GM19351 (cell line): ENCODE results near the gene THSD8.
A peak's percentile ranks its signal among the peaks of the same experiment; 100 is the strongest.

Experiments
- ATAC-seq: cut with Tn5 transposase; IDR thresholded peaks from one replicate; pipeline ENCODE4 v1.9.1; 2021; ENCODE audit warnings: mild to moderate bottlenecking, moderate library complexity; ENCODE audit not compliant: unreplicated experiment

Gene THSD8

DNA sequence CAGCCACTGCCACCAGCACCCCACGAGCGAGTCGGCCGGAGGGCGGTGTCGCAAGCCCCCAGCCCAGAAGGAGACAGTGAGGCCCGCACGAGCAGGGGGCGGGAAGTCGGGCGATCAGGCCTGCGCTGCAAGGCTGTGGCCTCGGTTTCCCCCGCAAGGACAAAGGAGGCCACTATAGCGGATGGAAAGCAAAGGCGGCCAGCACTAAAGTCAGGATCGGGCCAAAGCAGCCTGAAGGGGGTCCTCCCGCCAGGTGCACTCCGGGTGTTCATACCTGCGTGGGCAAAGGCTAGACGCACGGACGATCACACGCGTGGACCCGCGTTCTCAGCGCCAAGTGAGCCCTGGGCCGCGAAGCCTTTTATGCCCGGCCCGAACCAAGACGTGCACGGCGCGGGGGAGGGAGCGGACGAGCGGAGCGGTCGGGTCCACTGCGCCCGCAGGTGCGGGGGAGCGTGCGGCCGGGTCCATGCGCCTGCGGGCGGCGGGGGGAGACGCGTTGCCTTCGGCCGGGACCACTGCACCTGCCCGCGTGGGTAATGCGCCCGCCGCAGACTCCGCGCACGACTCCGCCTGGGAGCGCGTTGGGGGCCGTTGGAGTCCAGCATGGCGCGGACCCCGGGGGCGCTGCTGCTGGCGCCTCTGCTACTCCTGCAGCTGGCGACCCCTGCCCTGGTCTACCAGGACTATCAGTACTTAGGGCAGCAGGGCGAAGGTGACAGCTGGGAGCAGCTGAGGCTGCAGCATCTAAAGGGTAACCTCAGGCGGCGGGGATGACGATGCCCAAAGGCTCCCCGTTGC is at the start of gene THSD8, which contains the start of gene PRDX2:
THSD8 (plus strand) TSS at position 604 of the 801 bp plus-strand sequence; CDS start at position 607, 3 bp downstream.
PRDX2 (minus strand) TSS at position 335 of the 801 bp plus-strand sequence. CDS start 539 bp downstream, outside the sequence.
- no peak for ATAC-seq

DNA sequence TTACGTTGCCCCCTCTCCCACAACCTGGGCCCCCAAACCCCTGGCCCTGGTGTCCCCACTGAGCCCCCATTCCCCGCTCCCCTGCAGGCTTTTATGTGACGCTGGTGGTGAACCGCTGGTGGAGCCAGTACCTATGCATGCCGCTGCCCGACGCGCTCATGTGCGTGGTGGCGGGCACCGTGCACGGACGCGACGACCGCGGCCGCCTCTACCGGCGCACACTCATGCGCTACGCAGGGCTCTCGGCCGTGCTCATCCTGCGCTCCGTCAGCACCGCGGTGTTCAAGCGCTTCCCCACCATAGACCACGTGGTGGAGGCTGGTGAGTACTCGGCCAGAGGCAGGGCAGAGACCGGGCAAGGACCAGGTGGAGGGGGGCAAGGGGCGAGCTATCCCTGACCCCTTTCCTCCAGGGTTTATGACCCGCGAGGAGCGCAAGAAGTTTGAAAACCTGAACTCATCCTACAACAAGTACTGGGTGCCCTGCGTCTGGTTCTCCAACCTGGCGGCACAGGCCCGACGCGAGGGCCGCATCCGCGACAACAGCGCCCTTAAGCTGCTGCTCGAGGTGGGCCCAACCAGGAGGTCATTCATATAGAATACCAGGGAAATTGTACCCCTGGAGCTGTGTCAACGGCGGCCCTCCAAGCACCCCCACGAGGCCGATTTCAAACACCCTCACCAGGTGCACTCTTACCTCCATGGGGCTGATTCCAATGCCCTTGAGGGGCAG is 47.2 kb upstream of the THSD8 start:
- ATAC-seq, result no peak

DNA sequence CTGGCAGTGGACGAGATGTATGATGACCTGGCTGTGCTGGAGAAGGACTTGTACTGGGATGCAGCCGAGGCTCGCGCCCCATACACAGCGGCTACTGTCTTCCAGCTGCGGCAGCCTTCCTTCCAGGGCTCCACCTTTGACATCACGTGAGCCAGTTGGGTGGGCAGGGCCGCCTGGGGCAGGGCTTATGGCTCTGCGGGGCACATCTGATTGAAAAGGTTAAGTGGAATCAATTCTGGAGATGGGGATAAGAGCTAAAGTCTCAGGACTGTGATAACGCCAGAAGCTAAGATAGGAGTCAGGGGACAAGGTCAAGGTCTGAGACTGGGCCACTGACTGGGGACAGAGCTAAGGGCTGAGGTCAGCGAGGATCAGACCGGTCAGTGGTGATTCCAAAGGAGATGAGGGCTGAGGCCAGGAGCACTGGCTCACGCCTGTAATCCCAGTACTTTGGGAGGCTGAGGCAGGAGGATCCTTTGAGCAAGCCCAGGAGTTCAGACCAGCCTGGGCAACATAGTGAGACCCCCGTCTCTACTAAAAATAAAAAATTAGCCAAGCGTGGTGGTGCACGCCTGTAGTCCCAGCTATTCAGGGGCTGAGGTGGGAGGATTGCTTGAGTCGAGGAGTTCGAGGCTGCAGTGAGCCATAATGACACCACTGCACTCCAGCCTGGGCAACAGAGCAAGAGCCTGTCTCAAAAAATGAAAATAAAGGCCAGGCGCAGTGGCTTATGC is 45.6 kb upstream of the THSD8 start:
- ATAC-seq, result no peak

DNA sequence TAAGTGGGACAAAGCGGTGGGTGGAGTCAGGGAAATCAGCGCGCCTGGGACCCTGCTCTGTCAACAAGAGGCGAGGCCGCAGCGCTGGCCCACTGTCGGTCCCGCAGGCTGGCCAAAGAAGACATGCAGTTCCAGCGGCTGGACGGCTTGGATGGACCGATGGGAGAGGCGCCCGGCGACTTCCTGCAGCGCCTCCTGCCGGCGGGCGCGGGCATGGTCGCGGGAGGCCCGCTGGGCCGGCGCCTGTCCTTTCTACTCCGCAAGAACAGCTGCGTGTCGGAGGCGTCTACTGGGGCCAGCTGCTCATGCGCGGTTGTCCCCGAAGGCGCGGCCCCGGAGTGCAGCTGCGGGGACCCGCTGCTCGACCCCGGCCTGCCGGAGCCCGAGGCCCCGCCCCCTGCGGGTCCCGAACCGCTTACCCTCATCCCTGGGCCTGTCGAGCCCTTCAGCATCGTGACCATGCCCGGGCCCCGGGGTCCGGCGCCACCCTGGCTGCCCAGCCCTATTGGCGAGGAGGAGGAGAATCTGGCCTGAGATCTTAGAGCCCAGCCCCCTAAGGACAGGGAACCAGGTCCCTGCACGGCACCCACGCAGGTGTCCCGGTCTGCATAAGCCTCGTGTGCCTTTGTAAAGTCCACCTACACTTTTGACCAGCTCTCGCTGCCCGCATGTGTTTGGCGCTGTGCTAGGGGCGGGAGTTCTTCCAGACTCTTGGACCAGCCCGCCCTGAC is 44.2 kb upstream of the THSD8 start:
- no peak for ATAC-seq

DNA sequence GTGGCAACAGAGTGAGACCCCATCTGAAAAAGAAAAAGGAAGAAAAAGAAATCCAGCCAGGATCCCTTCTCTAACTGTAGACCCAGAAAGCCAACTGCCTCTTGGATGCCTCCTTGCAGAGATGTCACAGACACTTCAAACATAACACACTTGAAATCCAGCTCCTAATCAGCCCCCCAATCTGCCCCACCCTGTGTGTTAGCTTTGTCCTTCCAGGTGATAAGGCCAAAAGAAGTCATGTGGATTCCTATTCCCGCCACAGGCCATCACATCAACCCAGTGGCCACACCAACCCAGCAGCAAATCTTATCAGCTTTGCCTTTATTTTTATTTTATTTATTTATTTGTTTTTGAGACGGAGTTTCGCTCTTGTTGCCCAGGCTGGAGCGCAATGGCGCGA is 42.2 kb upstream of the THSD8 start:
- no peak for ATAC-seq

DNA sequence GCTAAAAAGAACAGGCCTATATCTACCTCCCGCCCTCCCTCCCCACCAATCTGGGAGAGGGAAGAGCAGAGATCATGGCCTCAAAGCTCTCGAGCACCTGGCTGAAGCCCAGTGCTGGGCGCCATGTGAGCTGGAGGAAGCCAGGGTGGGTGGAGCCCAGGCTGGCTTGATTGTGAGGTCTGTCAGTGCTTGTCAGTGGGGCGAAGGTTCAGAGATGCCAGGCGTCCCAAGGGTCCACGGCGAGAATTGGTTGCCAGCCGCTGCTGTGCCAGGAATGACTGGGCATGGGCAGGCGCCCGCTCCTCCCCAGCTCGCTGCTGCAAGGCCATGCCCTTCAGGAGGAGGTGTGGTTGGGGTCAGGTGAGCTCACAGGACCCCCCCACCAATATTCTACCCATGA is 38.8 kb upstream of the THSD8 start:
- ATAC-seq, result no peak

DNA sequence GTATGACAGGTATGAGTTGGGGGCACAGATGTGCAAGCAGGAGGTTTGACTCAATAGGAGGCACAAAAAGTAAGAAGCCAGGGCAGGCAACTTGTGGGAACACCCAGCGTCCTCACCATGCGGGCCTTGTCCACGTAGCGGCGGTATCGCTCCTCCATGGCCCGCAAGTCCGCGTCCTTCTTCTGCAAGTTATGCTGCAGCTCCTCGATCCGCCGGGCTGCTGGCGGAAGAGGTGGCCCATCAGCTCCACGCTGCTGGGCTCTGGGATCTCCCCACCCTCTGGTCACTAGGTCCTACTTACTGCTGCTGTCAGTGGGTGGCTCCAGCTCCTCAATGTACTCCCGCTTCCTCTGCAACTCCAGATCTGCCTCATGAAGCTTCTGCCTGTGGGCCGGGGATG is 37.2 kb upstream of the THSD8 start:
- ATAC-seq, result no peak

DNA sequence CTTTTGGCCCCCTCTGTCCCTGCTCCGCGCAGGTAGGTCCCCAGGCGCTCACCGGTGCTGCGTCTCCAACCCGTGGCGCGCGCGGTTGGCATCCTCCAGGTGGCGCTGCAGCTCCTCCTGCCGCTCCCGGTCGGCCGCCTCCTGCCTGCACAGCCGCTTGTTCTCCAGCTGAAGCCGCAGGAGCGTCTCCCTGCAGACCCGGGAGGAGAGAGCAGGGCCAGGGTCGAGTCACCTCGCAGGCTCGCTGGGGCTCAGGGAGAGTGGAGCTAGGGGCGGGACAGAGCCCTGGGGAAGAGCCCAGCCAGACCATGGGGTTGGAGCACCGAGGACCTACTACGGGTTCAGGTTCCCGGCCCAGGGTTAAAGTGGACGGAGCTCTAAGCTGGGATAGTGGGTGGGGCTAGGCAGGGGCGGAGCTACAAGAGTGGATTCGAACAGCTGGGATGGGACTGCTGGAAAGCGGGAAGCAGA is 35.8 kb upstream of the THSD8 start:
- no peak for ATAC-seq

DNA sequence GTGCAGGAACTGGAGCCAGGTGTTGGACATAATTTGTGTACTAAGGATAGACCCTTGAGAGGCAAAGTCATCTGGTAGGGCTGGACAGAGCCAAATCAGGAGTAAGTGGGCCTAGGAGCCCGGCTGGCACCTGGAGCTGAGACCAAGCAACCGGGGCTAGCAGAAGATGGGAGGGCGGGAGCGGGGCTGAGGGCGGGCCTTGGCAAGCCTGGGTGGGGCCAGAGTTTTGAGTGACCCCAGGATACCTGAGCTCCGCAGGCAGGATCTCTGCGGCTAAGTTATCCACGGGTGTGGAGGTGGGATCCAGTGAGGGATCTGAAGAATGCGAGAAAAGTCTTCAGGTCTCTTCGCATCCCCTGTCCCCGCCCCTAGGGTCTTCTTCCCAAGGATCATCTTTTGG is 34.7 kb upstream of the THSD8 start:
- ATAC-seq, result no peak

DNA sequence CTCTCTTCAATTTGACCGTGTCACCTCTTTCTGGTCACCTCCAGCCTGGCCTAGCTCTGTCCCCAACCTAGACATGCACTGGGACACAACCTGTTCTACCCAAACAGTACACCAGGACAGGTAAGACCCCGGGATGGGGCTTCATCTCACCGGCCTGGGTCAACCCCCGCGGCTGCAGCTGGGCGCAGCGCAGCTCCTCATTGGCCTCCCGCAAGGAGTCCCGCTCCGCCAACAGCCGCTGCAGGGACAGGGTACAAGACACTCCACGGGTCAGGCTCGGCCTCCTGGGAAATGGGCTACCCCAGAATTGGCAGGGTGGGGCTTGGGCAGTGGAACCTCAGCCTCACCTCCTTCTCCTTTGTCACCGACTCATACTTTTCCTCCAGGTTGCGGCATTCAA is 34.2 kb upstream of the THSD8 start:
- ATAC-seq, result no peak

DNA sequence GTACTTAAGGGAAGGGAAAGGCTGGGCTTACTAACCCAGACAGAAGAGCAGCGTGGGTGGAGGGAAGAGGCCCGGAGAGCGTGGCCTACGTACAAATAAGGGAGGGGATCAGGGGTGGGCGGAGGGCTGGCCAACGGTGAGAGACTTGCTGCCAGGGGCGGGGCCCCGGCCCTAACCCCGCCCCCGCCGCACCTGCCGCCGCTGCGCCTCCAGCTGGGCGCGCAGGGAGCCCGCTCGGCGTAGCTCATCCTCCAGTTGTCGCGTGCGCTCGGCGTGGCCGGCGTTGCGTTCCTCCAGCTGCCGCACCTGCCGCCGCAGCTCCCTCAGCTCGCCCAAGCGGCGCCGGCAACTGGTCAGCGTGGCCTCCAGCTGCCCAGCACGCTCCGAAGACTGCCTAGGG is 32.2 kb upstream of the THSD8 start:
- no peak for ATAC-seq

DNA sequence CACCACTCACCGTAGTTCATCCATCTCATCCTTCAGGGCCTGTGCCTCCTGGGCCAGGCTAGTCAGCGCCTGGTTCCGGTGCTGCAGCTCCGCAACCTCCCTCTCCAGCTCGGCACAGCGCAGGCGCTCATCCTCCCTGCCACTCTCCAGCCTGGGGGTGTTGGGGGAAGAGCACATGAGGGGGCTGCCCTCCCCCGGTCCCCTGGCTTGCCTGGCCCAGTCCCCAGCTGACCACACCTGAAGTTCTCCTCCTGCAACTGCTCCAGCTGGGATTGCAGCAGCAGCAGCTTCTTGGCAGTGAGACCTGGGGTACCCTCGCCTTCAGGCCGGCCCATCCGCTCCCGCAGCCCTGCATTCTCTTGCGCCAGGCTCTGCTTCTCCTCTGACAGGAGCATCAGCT is 30.9 kb upstream of the THSD8 start:
- ATAC-seq, result no peak

DNA sequence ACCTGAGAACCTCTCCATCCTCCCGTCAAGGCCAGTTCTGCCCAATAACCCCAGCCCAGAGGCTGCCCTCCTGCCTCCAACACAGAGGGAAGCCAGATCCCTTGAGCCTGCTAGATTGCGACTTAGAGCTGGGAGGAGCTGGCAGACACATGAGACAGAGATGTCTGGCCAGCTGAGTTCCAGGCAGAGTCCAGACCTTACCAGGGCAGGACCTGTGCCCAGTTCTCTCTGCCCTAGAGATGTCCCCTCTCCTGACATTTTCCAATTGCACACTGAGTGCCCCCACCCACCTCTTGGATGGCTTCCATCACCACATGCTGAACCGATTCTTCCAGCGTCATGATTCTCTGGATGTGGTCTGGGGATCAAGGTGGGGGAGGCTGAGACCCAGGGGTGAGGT is 29.5 kb upstream of the THSD8 start:
- no peak for ATAC-seq

DNA sequence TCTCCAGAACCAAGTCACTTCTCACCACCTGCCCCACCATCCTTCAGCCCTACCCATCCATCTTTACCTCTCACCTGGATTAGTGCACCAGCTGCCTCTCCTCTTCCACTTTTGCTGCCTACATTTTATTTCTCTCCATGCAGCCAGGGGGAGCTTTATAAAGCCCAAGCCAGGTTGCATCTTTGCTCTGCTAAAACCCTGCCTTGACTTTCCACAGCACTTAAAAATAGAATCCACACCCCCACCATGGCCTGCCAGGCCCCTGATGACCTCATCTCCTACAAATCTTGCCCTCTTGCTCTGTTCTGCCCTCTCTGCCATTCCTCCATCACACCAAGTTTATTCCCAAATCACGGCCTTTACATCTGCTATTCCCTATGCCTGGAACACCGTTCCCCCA is 28.3 kb upstream of the THSD8 start:
- ATAC-seq, result no peak

DNA sequence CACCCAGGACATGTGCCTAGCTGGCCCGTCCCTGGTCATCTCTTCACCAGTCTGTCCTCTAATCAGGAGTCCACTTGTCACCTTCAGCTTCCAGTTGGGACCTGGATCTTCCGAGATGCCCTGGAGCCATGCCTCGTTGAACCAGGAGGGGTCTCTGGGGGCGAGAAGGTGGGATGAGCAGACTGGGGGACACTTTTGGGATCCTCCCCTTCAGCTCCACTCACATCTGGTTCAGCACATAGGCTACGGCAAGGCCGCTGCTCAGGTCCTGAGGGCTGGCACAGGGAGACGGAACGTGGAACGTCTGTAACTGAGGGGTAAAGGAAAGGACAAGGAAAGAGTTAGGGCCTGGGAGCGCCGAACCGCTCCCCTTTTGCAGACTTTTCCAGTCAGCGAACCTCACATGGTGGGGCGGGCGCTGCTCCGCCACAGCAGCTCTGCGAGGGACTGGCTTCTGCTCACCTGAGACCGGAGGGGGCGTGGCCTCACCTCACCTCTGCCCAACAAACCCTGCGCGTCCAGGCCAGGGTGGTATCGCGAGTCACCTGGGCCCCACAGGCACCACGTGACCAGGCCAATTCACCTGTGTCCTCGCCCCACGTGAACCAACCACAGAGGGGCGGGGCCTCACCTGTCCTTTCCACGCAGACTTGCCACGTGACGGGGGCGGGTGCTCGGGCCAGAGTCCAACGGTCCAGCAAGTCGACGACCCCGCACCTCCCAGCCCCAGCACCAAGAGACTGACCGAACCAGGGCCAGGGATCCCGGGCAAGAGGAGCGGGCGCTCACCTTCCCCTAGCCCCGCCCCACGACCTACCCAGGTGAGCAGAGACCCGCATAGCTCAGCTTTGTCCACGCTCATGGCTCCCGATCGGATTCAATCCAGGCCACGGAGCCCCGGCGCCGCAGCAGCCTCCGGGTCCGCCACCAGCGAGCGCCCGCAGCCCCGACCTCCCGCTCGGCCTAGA is 27.0 kb upstream of the THSD8 start, which contains the start of gene HOOK2:
HOOK2 (minus strand) TSS at position 965 of the 968 bp plus-strand sequence; CDS start at position 862, 103 bp downstream.
- ATAC-seq, result peak; percentile 10

DNA sequence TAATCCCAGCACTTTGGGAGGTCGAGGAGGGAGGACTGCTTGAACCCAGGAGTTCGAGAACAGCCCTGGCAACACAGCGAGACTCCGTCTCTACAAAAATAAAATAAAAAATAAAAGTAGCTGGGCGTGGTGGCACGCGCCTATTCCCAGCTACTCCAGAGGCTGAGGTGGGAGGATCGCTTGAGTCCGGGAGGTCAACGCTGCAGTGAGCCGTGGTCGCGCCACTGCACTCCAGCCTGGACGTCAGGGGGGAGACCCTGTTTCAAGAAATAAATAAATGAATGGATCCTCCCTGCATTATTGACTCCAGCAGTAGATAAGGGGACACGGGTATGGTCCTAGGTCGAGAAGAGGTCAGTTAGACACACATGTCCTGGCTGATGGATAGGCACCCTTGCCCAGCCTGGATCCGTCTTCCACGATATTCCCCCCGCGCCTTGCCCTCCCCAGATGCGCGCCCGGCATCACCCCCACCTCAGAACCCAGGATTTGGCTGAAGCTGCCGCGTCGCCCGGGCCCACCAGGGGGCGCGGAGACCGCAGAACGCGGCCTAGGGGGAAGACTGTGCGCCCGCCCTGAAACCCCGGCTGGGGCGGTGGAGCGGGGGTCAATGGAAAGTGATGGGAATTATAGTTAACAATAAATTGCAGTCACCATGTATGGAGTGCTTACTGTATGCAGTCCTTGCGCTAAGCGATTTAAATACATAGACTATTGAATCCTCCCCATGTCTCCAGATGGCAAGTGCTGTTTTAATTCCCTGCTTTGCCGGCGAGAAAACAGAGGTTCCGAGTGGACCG is 24.5 kb upstream of the THSD8 start:
- peak; percentile 43 for ATAC-seq

DNA sequence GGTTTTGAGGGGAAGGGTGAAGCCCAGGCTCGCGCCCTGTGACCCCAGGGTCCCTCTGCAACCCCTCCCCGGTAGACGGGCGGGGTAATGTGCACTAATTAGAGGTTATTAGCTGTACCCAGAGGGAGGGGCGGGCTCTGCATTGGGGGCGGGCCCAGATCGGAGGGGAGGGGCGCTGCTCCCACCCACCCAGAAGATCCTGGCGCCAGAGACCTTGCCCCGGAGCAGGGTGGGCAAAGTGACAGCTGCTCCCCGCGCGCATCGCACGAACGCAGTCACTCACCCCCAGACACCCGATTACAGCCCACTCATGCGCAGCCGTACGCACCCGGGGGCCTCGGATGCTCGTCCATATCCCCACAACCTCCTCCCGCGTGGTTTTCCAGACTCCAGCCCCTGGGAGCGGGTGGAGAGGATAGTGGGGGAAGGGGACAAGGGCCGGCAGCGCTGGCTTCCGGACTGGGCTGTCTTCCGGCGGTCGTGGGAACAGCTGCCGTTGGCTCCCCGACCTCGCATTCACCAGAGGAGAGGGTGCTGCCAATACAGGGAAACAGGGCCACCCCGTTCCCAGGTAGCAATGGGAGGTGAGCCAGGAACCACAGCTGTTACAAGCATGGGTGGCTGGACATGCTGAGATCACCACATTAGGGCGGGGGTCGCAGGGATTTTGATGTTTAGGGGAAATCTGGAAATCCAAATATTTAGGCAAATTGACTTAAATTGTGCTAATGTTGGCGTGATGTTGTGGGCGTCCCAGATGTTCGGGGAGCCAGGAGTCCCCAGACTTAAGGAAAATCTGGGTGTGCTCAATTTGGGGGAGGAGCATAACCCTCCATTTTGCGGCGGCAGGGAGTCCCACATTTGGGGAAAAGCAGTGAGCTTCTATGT is 23.6 kb upstream of the THSD8 start:
- ATAC-seq, result no peak

DNA sequence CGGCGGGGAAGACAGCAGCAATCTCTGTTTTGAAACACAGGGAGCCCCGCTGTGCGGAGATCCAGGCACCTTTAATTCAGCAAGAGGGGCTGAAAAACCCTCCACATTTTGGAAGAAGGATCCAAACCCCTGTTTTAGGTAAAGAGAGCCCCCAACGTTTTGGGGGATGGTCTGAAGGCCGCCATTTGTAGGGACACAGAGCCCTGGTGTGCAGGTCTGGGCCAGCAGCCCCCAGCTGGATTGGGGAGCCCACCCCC is 23.0 kb upstream of the THSD8 start:
- no peak for ATAC-seq
